Head of caudate nucleus (tissue), 42 donors: ENCODE results near the gene ZPBP.
A peak's percentile ranks its signal among the peaks of the same experiment; 100 is the strongest.

Source experiments
- DNase-seq, 42 donors: peaks; one replicate each; pipeline versions ENCODE4 v3.0.0 to v3.0.0-alpha.2; 2020 to 2021; ENCODE audit warnings: mixed read lengths in 7 of 42
- intact Hi-C: fragments of 100-400 bp; cut with DNase I; formaldehyde crosslinking; loops from one replicate; pipeline ENCODE4 v1.15.0; 2022

Gene ZPBP

GRCh38 chr7:50092579-50093491 lies at the start of gene ZPBP:
Gene ZPBP (minus strand): TSS chr7:50093246. CDS start chr7:50093194, 52 bp downstream.
- intact Hi-C loops: no loop called here
- peak in 30 of 42 donors; percentile 5 to 66 (median 35) for DNase-seq

- DNase-seq: peak in 7 of 42 donors; percentile 17 to 65 (median 29)
- intact Hi-C loops: no loop called here
Observed at GRCh38 chr7:50142425-50143017, 49.5 kb upstream of the ZPBP start.

- DNase-seq: no peak
- intact Hi-C loops: no loop called here
Observed at GRCh38 chr7:50141854-50142253, 48.8 kb upstream of the ZPBP start.

DNA sequence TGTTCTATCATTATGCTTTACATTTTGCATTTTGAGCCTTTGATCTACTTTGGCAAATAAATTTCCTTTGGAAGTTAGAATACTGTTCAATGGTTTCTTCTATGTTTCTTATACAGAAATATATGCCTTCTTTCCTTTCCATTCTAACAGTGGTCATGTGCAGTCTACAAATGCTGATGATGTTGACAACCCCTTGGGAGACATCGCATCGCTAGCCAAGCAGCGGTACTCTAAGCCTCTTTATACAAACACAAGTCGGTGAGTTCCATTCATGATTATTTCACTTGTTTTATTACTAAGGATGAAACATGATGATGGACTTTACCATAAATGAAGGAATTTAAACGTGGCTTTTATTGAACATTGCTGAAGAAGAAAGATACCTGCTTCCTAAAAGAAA lies 48.1 kb upstream of the ZPBP start:
- no peak for DNase-seq
- intact Hi-C loops: no loop called here

- intact Hi-C loops: no loop called here
Observed at GRCh38 chr7:50140688-50141087, 47.6 kb upstream of the ZPBP start.

GRCh38 chr7:50138101-50138500 lies 45.1 kb upstream of the ZPBP start:
- intact Hi-C loops: no loop called here
- DNase-seq: no peak

More at GRCh38 chr7:50140688-50141087, 47.6 kb upstream of the ZPBP start:
- DNase-seq: no peak

- intact Hi-C loops: no loop called here
- DNase-seq: no peak
Observed at GRCh38 chr7:50125766-50126165, 32.7 kb upstream of the ZPBP start.

- DNase-seq: no peak
- intact Hi-C loops: no loop called here
Observed at GRCh38 chr7:50121286-50121685, 28.2 kb upstream of the ZPBP start.

DNA sequence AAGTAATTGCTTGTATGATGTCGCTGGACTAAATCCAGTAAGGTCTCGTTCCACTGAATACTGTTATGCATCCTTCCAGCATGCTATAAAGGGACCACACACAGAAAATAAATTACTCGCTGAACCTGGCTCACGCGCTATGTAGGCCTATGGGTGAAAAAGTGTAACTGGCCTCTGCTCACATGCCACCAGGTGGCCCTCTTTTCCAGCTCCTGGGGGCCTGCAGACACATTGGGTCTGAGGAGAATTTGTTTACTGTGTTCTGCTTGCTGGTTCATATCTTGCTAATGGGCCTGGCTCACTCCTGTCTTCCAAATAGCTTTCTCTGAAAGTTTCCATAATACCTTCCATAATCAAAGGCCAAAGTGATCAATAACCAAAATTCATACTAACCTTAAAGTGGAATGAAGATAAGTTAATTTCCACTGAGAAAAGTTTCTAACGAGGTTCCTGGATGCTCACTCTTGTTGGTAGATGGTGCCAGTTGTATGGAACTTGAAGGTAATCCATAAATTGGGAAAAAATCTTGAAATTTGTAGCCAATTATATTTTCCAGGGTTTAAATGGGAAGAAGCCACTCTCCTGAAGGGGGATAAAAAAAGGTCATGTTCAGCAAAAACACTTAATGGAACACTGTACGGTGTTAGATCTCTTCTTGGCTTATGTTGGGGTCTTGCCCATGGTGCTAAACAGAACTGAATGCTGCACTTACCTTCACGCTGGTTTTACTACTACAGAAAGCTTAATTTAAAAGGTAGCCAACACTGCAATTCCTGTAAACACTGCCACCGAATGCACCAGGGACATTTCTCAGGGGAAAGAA lies 27.0 kb upstream of the ZPBP start:
- intact Hi-C loops: no loop called here
- DNase-seq: no peak

- intact Hi-C loops: no loop called here
- DNase-seq: no peak
Observed at GRCh38 chr7:50112250-50112649, 19.2 kb upstream of the ZPBP start.

GRCh38 chr7:50101873-50102272 lies 8.8 kb upstream of the ZPBP start:
- no peak for DNase-seq
- intact Hi-C loops: no loop called here

DNA sequence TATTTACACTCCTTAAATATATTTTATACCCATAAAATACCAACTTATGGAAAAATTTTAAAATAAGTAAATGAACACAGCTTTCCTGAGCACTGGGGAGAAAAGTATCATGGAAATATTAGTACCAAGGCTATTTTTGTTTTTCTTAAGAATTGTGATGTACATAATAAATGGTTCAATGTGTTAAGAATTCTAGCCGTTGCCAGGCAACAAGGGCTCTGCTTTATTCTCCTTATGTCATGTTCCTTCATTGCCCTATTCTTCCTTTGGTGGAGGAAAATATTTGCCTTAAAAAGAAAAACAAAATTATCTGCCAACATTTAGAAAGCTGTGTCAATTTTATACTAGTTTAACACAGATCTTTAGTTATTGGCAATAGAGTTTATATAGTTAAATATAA lies 2.6 kb upstream of the ZPBP start:
- intact Hi-C loops: no loop called here
- DNase-seq: no peak

- intact Hi-C loops: no loop called here
- no peak for DNase-seq
Observed at GRCh38 chr7:50088463-50089129, 4.5 kb downstream of the ZPBP start.

- intact Hi-C loops: no loop called here
Observed at GRCh38 chr7:50085344-50085743, 7.7 kb downstream of the ZPBP start.

GRCh38 chr7:50073093-50073492 lies 20.0 kb downstream of the ZPBP start:
- no peak for DNase-seq
- intact Hi-C loops: no loop called here

More at GRCh38 chr7:50085344-50085743, 7.7 kb downstream of the ZPBP start:
- DNase-seq: no peak

GRCh38 chr7:50069613-50070012 lies 23.4 kb downstream of the ZPBP start:
- intact Hi-C loops: no loop called here
- DNase-seq: peak in 8 of 42 donors; percentile 5 to 47 (median 10)

- intact Hi-C loops: no loop called here
Observed at GRCh38 chr7:50068850-50069551, 24.0 kb downstream of the ZPBP start.

GRCh38 chr7:50068026-50068425 lies 25.0 kb downstream of the ZPBP start:
- intact Hi-C loops: no loop called here

More at GRCh38 chr7:50068850-50069551, 24.0 kb downstream of the ZPBP start:
- peak in 4 of 42 donors; percentile 1 to 52 (median 6) for DNase-seq

More at GRCh38 chr7:50068026-50068425, 25.0 kb downstream of the ZPBP start:
- no peak for DNase-seq
